ENCODE results near the gene HOXD10. TPM values are rescaled to one million over a fixed set of nuclear protein-coding genes. Genes with fewer than 3 reads are reported as not detected.

The HOXD10 gene
- polyA plus RNA-seq, 4 donors, result 0.09 TPM; not detected in 3

- no peak overlapping the region for H3K4me3 ChIP-seq (ENCODE audit: low read depth in 1 of 3, low read length in 3 of 3)
- no peak for FAIRE-seq
- 80 to 90% (median 86%) methylated on average over 2 of the region's 2 CpGs for WGBS, 3 donors
- no peak overlapping the region for H3K27ac ChIP-seq (ENCODE audit: low read depth in 1 of 3, low read length in 2 of 3)
- H3K27me3 ChIP-seq (ENCODE audit: control insufficient read depth in 3 of 3, insufficient read depth in 3 of 3, low read length in 3 of 3), result peaks cover 3 to 90% (median 46%) of the 10 kb centered on the region in 3 donors
- peaks cover 0 to 6% (median 0%) of the 10 kb centered on the region in 3 donors for H3K4me1 ChIP-seq (ENCODE audit: control insufficient read depth in 3 of 3, insufficient read depth in 2 of 3, low read depth in 1 of 3, low read length in 2 of 3)
- no peak for DNase-seq
- no peaks in the 10 kb centered on the region for H3K9me3 ChIP-seq (ENCODE audit: control insufficient read depth in 2 of 2, insufficient read depth in 1 of 2, low read depth in 1 of 2, low read length in 1 of 2)
- no peaks in the 10 kb centered on the region for H3K36me3 ChIP-seq (ENCODE audit: control insufficient read depth in 3 of 3, insufficient read depth in 2 of 3, low read depth in 1 of 3, low read length in 3 of 3)
These were observed 25.7 kb downstream of the HOXD10 start for GRCh38 chr2:176142281-176142680.

DNA sequence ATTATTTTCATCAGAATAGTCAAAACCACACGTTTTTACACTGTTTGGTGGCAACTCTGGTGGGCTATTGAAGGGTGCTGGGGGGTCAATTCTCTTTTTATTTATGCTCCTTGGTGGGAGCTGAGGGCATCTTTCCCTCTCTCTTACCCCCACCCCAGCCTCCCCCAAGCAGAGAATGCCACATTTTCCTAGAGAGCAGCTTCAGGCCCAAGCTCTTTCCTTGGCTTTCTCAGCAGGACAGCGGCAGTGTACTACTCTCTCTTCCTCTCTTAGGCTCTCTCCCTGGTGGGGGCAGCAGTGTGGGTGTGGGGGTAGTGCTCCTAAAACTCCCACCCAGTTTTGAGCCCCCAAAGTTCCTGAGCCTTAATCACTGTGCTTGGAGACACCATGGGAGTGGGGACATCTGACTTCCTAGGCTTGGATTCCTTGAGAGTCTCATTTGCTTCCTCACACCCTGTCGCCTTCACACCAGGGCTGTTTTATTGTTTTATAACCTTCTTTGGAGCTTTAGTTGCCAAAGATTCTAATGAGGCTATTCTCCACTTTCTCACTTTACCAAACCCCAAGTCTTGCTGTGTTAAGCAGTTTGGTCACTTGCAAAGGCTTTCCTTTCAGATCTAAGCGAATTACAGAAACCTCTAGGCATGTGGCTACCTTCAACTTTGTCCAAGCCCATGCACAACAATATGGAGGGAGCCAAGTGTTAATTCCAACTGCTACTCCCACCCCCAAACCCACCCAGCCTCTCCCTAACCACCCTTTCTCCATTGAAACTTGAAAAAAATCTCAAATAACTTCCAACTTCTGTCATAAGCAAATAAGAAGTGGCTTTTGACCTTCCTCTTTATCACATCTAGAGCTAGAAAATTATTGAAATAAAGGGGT is 28.7 kb downstream of the HOXD10 start:
- peaks cover under 1 to 93% (median 53%) of the 10 kb centered on the region in 3 donors for H3K27me3 ChIP-seq (ENCODE audit: control insufficient read depth in 3 of 3, insufficient read depth in 3 of 3, low read length in 3 of 3)
- peaks cover 0 to 1% (median 0%) of the 10 kb centered on the region in 3 donors for H3K4me1 ChIP-seq (ENCODE audit: control insufficient read depth in 3 of 3, insufficient read depth in 2 of 3, low read depth in 1 of 3, low read length in 2 of 3)
- 18 to 48% (median 28%) methylated on average over 4 of the region's 4 CpGs for WGBS, 3 donors
- peaks cover 0 to 4% (median 0%) of the 10 kb centered on the region in 3 donors for H3K36me3 ChIP-seq (ENCODE audit: control insufficient read depth in 3 of 3, insufficient read depth in 2 of 3, low read depth in 1 of 3, low read length in 3 of 3)
- H3K27ac ChIP-seq (ENCODE audit: low read depth in 1 of 3, low read length in 2 of 3), result no peak overlapping the region
- H3K4me3 ChIP-seq (ENCODE audit: low read depth in 1 of 3, low read length in 3 of 3), result no peak overlapping the region
- DNase-seq, result no peak
- no peaks in the 10 kb centered on the region for H3K9me3 ChIP-seq (ENCODE audit: control insufficient read depth in 2 of 2, insufficient read depth in 1 of 2, low read depth in 1 of 2, low read length in 1 of 2)
- no peak for FAIRE-seq

GRCh38 chr2:176146101-176146500 is 29.5 kb downstream of the HOXD10 start:
- no peaks in the 10 kb centered on the region for H3K9me3 ChIP-seq (ENCODE audit: control insufficient read depth in 2 of 2, insufficient read depth in 1 of 2, low read depth in 1 of 2, low read length in 1 of 2)
- peaks cover 0 to 4% (median 0%) of the 10 kb centered on the region in 3 donors for H3K36me3 ChIP-seq (ENCODE audit: control insufficient read depth in 3 of 3, insufficient read depth in 2 of 3, low read depth in 1 of 3, low read length in 3 of 3)
- H3K27me3 ChIP-seq (ENCODE audit: control insufficient read depth in 3 of 3, insufficient read depth in 3 of 3, low read length in 3 of 3), result peaks cover 6 to 93% (median 56%) of the 10 kb centered on the region in 3 donors
- no peak overlapping the region for H3K4me3 ChIP-seq (ENCODE audit: low read depth in 1 of 3, low read length in 3 of 3)
- WGBS, 3 donors, result 6 to 30% (median 17%) methylated on average over 6 of the region's 6 CpGs
- no peaks in the 10 kb centered on the region for H3K4me1 ChIP-seq (ENCODE audit: control insufficient read depth in 3 of 3, insufficient read depth in 2 of 3, low read depth in 1 of 3, low read length in 2 of 3)
- FAIRE-seq, result no peak
- DNase-seq, result no peak
- no peak overlapping the region for H3K27ac ChIP-seq (ENCODE audit: low read depth in 1 of 3, low read length in 2 of 3)

- FAIRE-seq, result no peak
- H3K4me3 ChIP-seq (ENCODE audit: low read depth in 1 of 3, low read length in 3 of 3), result no peak overlapping the region
- no peak for DNase-seq
- H3K27ac ChIP-seq (ENCODE audit: low read depth in 1 of 3, low read length in 2 of 3), result no peak overlapping the region
- no peaks in the 10 kb centered on the region for H3K4me1 ChIP-seq (ENCODE audit: control insufficient read depth in 3 of 3, insufficient read depth in 2 of 3, low read depth in 1 of 3, low read length in 2 of 3)
- H3K27me3 ChIP-seq (ENCODE audit: control insufficient read depth in 3 of 3, insufficient read depth in 3 of 3, low read length in 3 of 3), result peaks cover 8 to 92% (median 61%) of the 10 kb centered on the region in 3 donors
- peaks cover 0 to 4% (median 0%) of the 10 kb centered on the region in 3 donors for H3K36me3 ChIP-seq (ENCODE audit: control insufficient read depth in 3 of 3, insufficient read depth in 2 of 3, low read depth in 1 of 3, low read length in 3 of 3)
- H3K9me3 ChIP-seq (ENCODE audit: control insufficient read depth in 2 of 2, insufficient read depth in 1 of 2, low read depth in 1 of 2, low read length in 1 of 2), result no peaks in the 10 kb centered on the region
These were observed 30.1 kb downstream of the HOXD10 start for GRCh38 chr2:176146645-176147044.

GRCh38 chr2:176147210-176147799 is 30.7 kb downstream of the HOXD10 start:
- Histone ChIP-seq H3K27me3 (ENCODE audit: control insufficient read depth in 3 of 3, insufficient read depth in 3 of 3, low read length in 3 of 3) (peaks cover 13 to 93% (median 65%) of the 10 kb centered on the region in 3 donors), H3K4me3 (ENCODE audit: low read depth in 1 of 3, low read length in 3 of 3) (no peak overlapping the region), H3K27ac (ENCODE audit: low read depth in 1 of 3, low read length in 2 of 3) (no peak overlapping the region), H3K9me3 (ENCODE audit: control insufficient read depth in 2 of 2, insufficient read depth in 1 of 2, low read depth in 1 of 2, low read length in 1 of 2) (no peaks in the 10 kb centered on the region), H3K36me3 (ENCODE audit: control insufficient read depth in 3 of 3, insufficient read depth in 2 of 3, low read depth in 1 of 3, low read length in 3 of 3) (peaks cover 0 to 4% (median 0%) of the 10 kb centered on the region in 3 donors), H3K4me1 (ENCODE audit: control insufficient read depth in 3 of 3, insufficient read depth in 2 of 3, low read depth in 1 of 3, low read length in 2 of 3) (no peaks in the 10 kb centered on the region)
- WGBS, 3 donors, result 29 to 31% (median 31%) methylated on average over 32 of the region's 32 CpGs
- FAIRE-seq (no peak), DNase-seq (no peak)

GRCh38 chr2:176147800-176148496 is 31.4 kb downstream of the HOXD10 start:
- Histone ChIP-seq H3K9me3 (ENCODE audit: control insufficient read depth in 2 of 2, insufficient read depth in 1 of 2, low read depth in 1 of 2, low read length in 1 of 2) (no peaks in the 10 kb centered on the region), H3K4me3 (ENCODE audit: low read depth in 1 of 3, low read length in 3 of 3) (no peak overlapping the region), H3K27me3 (ENCODE audit: control insufficient read depth in 3 of 3, insufficient read depth in 3 of 3, low read length in 3 of 3) (peaks cover 13 to 93% (median 69%) of the 10 kb centered on the region in 3 donors), H3K36me3 (ENCODE audit: control insufficient read depth in 3 of 3, insufficient read depth in 2 of 3, low read depth in 1 of 3, low read length in 3 of 3) (peaks cover 0 to 6% (median 0%) of the 10 kb centered on the region in 3 donors), H3K4me1 (ENCODE audit: control insufficient read depth in 3 of 3, insufficient read depth in 2 of 3, low read depth in 1 of 3, low read length in 2 of 3) (no peaks in the 10 kb centered on the region), H3K27ac (ENCODE audit: low read depth in 1 of 3, low read length in 2 of 3) (no peak overlapping the region)
- FAIRE-seq (no peak), DNase-seq (no peak)
- WGBS, 3 donors, result 13 to 26% (median 23%) methylated on average over 31 of the region's 31 CpGs

- WGBS, 3 donors, result 21 to 43% (median 28%) methylated on average over 11 of the region's 11 CpGs
- Histone ChIP-seq H3K9me3 (ENCODE audit: control insufficient read depth in 2 of 2, insufficient read depth in 1 of 2, low read depth in 1 of 2, low read length in 1 of 2) (no peaks in the 10 kb centered on the region), H3K4me1 (ENCODE audit: control insufficient read depth in 3 of 3, insufficient read depth in 2 of 3, low read depth in 1 of 3, low read length in 2 of 3) (no peaks in the 10 kb centered on the region), H3K27ac (ENCODE audit: low read depth in 1 of 3, low read length in 2 of 3) (no peak overlapping the region), H3K4me3 (ENCODE audit: low read depth in 1 of 3, low read length in 3 of 3) (no peak overlapping the region), H3K36me3 (ENCODE audit: control insufficient read depth in 3 of 3, insufficient read depth in 2 of 3, low read depth in 1 of 3, low read length in 3 of 3) (peaks cover 0 to 6% (median 0%) of the 10 kb centered on the region in 3 donors), H3K27me3 (ENCODE audit: control insufficient read depth in 3 of 3, insufficient read depth in 3 of 3, low read length in 3 of 3) (peaks cover 13 to 93% (median 67%) of the 10 kb centered on the region in 3 donors)
- no peak for FAIRE-seq
- no peak for DNase-seq
These were observed 32.3 kb downstream of the HOXD10 start for GRCh38 chr2:176148751-176149421.

DNA sequence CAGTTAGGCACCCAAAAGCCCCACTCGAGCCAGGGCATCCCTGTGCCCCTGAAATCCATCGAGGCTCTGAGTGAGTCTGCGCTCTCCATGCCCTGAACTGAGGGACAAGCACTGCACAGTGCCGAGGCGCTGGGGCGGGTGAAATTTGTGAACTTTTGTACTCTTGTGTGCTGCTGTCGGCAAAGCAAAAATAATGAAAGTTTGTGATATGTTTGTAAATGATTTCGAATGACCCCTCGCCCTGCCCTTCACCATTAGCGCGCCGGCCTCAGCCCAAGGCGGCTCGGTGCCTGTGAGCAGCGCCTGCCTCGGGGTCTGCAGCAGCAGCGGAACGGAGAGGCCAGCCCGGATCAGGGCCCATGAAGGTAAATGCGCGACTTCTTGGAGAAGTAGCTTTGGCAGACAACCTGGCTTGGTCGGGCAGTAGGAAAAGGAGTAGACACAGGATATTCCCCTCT is 32.9 kb downstream of the HOXD10 start:
- WGBS, 3 donors, result 13 to 24% (median 17%) methylated on average over 22 of the region's 22 CpGs
- H3K27ac ChIP-seq (ENCODE audit: low read depth in 1 of 3, low read length in 2 of 3), result no peak overlapping the region
- peaks cover 0 to 6% (median 0%) of the 10 kb centered on the region in 3 donors for H3K36me3 ChIP-seq (ENCODE audit: control insufficient read depth in 3 of 3, insufficient read depth in 2 of 3, low read depth in 1 of 3, low read length in 3 of 3)
- FAIRE-seq, result no peak
- H3K4me3 ChIP-seq (ENCODE audit: low read depth in 1 of 3, low read length in 3 of 3), result no peak overlapping the region
- H3K27me3 ChIP-seq (ENCODE audit: control insufficient read depth in 3 of 3, insufficient read depth in 3 of 3, low read length in 3 of 3), result peaks cover 13 to 95% (median 67%) of the 10 kb centered on the region in 3 donors
- no peaks in the 10 kb centered on the region for H3K4me1 ChIP-seq (ENCODE audit: control insufficient read depth in 3 of 3, insufficient read depth in 2 of 3, low read depth in 1 of 3, low read length in 2 of 3)
- DNase-seq, result no peak
- H3K9me3 ChIP-seq (ENCODE audit: control insufficient read depth in 2 of 2, insufficient read depth in 1 of 2, low read depth in 1 of 2, low read length in 1 of 2), result no peaks in the 10 kb centered on the region
